Spinal cord (tissue), 10 donors: ENCODE data around the gene NUPR2. TPM values are rescaled to one million over a fixed set of nuclear protein-coding genes. Genes with fewer than 3 reads are reported as not detected.
"Not testable (repeated sequence)": the region's sequence is repeated elsewhere in the genome, so short reads cannot be mapped to it uniquely, and the experiment has no call there.

ENCODE experiments used
- DNase-seq, 6 donors: peaks; one replicate each; pipeline versions ENCODE4 v3.0.0 to v3.0.0-alpha.2; 2013 to 2015; ENCODE audit warnings: low spot score in 6 of 6, low read depth in 4 of 6
- H3K27ac ChIP-seq: one replicate; pipeline ENCODE4 v1.5.1; 2013; ENCODE audit warnings: low read depth, low read length, control low read depth
- H3K27me3 ChIP-seq: one replicate; pipeline ENCODE4 v1.6.1; 2013; ENCODE audit warnings: low read length; ENCODE audit not compliant: control insufficient read depth, insufficient read depth
- H3K36me3 ChIP-seq: one replicate; pipeline ENCODE4 v1.6.1; 2013; ENCODE audit warnings: low read length; ENCODE audit not compliant: control insufficient read depth, insufficient read depth
- H3K4me1 ChIP-seq: one replicate; pipeline ENCODE4 v1.6.1; 2013; ENCODE audit warnings: low read length; ENCODE audit not compliant: control insufficient read depth, insufficient read depth
- H3K4me3 ChIP-seq: one replicate; pipeline ENCODE4 v1.5.1; 2013; ENCODE audit warnings: low read depth, low read length, control low read depth
- H3K9me3 ChIP-seq: one replicate; pipeline ENCODE4 v1.6.1; 2013; ENCODE audit warnings: low read length; ENCODE audit not compliant: control insufficient read depth, insufficient read depth
- WGBS: methylation state at CpG from one replicate; pipeline ENCODE4 v1.1.5; 2013; ENCODE audit warnings: missing lambda C conversion rate; ENCODE audit not compliant: insufficient coverage; 5-methylcytosine and 5-hydroxymethylcytosine counted together
- polyA plus RNA-seq, 2 donors: library from polyadenylated mRNA; unstranded; fragments of 120-200 nt; gene quantifications; one replicate each; pipeline ENCODE4 v1.2.1, GENCODE V29; 2013; ENCODE audit not compliant: insufficient read length in 2 of 2
- total RNA-seq, 2 donors: library from RNA; depleted of rRNA in 1 of 2; stranded (reverse); fragments of 120-200 nt in 1 of 2; fragments of >200 nt in 1 of 2; gene quantifications; one replicate each; pipeline versions ENCODE4 v1.2.3 to v1.2.4, GENCODE V29; 2013 to 2014
- donor health status: healthy.

The NUPR2 gene
- total and polyA plus RNA-seq, 4 donors: 0.50 to 1.7 (median 1.5) TPM

DNA sequence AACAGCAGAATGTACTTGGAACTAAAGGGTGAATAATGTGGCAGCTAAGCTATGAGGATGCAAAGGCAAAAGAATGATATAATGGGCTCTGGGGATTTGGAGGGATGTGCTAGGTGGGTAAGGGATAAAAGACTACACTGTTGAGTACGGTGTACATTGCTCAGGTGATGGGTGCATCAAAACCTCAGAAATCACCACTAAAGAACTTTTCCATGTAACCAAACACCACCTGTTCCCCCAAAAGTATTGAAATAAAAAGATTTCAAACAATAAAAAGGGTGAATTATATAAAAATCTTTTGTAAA, 8.3 kb downstream of the NUPR2 start:
- no CpG with 5 or more reads among the region's 1 CpG for WGBS
- H3K4me1 ChIP-seq: peaks cover 10% of the 10 kb centered on the region
- H3K27me3 ChIP-seq: no peaks in the 10 kb centered on the region
- H3K4me3 ChIP-seq: no peak overlapping the region
- no peaks in the 10 kb centered on the region for H3K9me3 ChIP-seq
- no peak for DNase-seq
- no peak overlapping the region for H3K27ac ChIP-seq
- H3K36me3 ChIP-seq: peaks cover 13% of the 10 kb centered on the region

DNA sequence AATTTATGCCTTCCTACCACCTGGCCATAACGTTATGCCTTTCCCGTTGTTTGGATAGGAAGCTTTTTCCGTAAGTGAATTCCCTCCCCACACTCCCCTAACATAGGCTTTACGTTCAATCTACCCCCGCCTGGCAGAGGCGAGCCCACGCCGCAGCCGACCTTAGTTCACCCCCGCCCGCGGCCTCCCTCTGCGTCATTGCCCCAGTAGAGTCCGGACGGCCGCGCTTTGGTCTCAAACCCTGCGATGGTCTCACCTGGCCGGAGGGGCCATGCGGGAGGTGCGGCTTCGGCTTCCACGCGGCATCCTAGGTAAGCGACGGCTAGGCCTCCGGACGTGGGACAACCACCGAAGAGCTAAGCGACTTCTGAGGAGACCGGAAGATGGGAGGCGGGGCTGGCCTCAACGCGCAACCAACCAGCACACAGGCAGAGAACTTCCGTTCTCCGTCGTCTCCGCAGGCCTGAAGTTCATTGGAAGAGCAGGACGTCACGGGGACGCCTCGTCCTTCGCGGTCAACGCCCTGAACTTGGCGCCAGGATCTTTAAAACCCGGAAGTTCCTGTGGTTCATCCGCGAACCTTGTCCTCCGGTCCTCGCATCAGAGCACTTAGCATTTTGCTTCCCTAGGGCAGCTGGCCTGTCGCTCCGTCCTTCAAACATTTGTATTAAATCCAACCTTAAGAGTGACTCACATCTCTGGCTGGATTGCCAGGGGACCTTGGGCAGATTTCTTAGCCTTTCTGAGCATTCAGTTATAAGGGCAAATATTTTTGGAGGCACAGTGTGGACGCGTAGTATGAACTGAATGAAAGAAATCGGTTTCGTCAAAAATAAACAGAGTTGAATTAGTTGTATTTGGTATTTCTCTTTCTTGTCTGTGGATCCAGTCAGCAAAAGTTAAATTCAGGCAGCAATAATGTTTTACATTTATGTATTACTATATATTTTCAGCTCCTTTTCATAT, 9.8 kb downstream of the NUPR2 start, which contains the start of gene CHCHD2:
Gene CHCHD2 (minus strand): TSS at position 369 of the 966 bp plus-strand sequence. CDS start 63 bp downstream, at position 306.
- no peaks in the 10 kb centered on the region for H3K9me3 ChIP-seq
- WGBS: 0% methylated on average over 50 of the region's 57 CpGs
- H3K4me3 ChIP-seq: peak within 1 kb of the TSS; percentile 90
- H3K36me3 ChIP-seq: peaks cover 20% of the 10 kb centered on the region
- peaks cover 10% of the 10 kb centered on the region for H3K4me1 ChIP-seq
- peak; percentile 90 to 100 (median 98) for DNase-seq
- H3K27ac ChIP-seq: peak within 1 kb of the TSS; percentile 71
- H3K27me3 ChIP-seq: no peaks in the 10 kb centered on the region

DNA sequence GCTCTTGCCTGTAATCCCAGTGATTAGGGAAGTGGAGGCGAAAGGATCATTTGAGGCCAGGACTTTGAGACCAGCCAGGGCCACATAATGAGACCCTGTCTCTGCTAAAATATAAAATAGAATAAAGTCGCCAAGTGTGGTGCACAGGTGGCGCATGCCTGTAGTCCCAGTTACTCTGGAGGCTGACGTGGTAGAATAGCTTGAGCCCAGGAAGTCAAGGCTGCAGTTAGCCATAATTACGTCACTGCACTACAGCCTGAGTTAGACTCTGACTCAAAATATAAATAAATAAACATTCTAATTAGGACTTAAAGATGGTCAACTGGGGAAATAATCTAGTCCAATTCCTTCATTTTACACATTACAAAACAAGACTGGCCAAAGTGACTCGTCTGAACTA, 10.7 kb downstream of the NUPR2 start:
- H3K27ac ChIP-seq: peak overlapping the region; percentile 71
- H3K4me3 ChIP-seq: peak overlapping the region; percentile 90
- WGBS: 41% methylated on average over 4 of the region's 6 CpGs
- peaks cover 27% of the 10 kb centered on the region for H3K36me3 ChIP-seq
- DNase-seq: peak in 1 of 6 donors; percentile 27
- H3K4me1 ChIP-seq: peaks cover 10% of the 10 kb centered on the region
- H3K27me3 ChIP-seq: no peaks in the 10 kb centered on the region
- H3K9me3 ChIP-seq: no peaks in the 10 kb centered on the region

DNA sequence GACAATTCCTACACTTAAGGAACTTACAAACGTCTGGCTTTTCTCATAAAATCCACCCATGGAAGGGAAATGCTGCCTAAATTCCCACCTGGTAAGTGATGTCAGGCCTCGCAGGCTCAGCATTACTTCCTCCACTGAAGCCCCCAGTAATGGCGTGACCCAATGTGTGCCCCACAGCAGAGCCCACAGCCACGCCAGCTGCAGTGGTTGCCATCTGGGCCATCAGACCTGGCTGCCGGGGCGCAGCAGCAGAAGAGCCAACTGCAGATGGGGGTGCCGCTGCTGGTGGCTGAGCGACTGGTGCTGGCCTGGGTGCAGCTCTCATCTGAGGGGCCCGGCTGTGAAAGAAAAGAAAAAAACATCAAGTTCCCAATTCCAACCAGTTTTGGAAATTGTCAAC, 12.1 kb downstream of the NUPR2 start:
- WGBS: 81% methylated on average over 3 of the region's 9 CpGs

DNA sequence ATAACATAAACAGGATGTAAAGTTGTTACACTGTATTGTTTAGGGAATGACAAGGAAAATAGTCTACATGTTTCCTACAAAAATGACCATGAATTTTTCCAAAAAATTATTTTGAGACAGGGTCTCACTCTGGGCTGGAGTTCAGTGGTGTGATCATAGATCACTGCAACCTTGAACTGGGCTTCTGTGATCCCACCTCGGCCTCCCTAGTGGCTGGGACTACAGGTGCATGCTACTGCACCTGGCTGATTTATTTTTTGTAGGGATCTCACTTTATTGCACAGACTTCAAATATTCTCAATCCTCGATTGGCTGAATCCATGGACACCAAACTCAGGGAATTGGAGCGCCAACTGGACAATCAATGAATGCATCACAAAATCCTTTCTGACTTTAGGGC, 16.6 kb downstream of the NUPR2 start:
- Histone ChIP-seq H3K27ac (no peak overlapping the region), H3K27me3 (no peaks in the 10 kb centered on the region), H3K4me3 (no peak overlapping the region), H3K36me3 (peaks cover 42% of the 10 kb centered on the region), H3K4me1 (peaks cover under 1% of the 10 kb centered on the region), H3K9me3 (no peaks in the 10 kb centered on the region)
- DNase-seq: no peak
- WGBS: 100% methylated on average over 3 of the region's 3 CpGs

More for the DNA sequence above, 12.1 kb downstream of the NUPR2 start:
- not testable (repeated sequence) for H3K27ac ChIP-seq, H3K4me3 ChIP-seq, DNase-seq, H3K9me3 ChIP-seq, H3K27me3 ChIP-seq
- Histone ChIP-seq H3K4me1 (peaks cover 10% of the 10 kb centered on the region), H3K36me3 (peaks cover 34% of the 10 kb centered on the region)

DNA sequence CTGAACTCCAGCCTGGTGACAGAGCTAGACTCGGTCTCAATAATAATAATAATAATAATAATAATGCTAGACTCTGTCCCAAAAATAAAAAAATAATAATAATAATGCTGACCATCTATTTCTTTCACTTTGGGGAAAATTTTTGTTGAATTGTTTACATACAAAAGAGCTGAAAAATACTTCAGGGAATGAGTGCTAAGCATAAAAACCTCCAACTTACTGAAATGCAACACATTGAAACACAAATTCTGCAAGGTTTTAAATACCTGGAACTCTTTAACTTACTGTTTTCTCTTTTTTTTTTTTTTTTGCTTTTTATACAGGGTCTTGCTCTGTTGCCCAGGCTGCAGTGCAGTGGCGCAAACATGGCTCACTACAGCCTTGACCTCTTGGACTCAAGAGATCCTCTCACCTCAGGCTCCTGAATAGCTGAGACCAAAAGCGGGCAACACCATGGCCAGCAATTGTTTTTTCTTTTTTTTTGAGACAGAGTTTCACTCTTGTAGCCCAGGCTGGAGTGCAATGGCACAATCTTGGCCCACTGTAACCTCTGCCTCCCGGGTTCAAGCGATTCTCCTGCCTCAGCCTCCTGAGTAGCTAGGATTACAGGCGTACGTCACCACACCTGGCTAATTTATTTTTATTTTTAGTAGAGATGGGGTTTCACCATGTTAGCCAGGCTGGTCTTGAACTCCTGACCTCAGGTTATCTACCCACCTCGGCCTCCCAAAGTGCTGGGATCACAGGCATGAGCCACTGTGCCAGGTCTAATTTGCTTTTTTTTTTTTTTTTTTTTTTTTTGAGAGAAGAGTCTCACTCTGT, 17.8 kb downstream of the NUPR2 start:
- H3K4me1 ChIP-seq, H3K4me3 ChIP-seq, H3K27me3 ChIP-seq, H3K27ac ChIP-seq, DNase-seq, H3K9me3 ChIP-seq: not testable (repeated sequence)
- H3K36me3 ChIP-seq: peaks cover 35% of the 10 kb centered on the region
- WGBS: 100% methylated on average over 2 of the region's 8 CpGs

DNA sequence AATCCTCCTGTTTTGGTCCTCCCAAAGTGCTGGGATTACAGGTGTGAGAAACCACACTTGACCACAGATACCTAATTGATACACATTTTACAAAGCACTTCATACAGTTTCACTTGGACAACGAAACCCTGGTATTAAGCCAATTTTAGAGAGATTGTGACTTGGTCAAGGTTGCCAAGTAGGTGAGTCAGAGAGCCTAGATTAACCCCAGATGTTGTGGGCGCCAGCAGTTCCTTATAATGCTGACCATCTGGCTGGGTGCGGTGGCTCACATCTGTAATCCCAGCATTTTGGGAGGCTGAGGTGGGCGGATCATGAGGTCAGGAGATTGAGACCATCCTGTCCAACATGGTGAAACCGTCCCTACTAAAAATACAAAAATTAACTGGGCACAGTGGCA, 18.5 kb downstream of the NUPR2 start:
- peaks cover 28% of the 10 kb centered on the region for H3K36me3 ChIP-seq
- peaks cover 7% of the 10 kb centered on the region for H3K4me1 ChIP-seq
- H3K9me3 ChIP-seq: no peaks in the 10 kb centered on the region
- no peak for DNase-seq
- H3K27me3 ChIP-seq: no peaks in the 10 kb centered on the region
- 89% methylated on average over 3 of the region's 5 CpGs for WGBS
- H3K27ac ChIP-seq: no peak overlapping the region
- H3K4me3 ChIP-seq: no peak overlapping the region

DNA sequence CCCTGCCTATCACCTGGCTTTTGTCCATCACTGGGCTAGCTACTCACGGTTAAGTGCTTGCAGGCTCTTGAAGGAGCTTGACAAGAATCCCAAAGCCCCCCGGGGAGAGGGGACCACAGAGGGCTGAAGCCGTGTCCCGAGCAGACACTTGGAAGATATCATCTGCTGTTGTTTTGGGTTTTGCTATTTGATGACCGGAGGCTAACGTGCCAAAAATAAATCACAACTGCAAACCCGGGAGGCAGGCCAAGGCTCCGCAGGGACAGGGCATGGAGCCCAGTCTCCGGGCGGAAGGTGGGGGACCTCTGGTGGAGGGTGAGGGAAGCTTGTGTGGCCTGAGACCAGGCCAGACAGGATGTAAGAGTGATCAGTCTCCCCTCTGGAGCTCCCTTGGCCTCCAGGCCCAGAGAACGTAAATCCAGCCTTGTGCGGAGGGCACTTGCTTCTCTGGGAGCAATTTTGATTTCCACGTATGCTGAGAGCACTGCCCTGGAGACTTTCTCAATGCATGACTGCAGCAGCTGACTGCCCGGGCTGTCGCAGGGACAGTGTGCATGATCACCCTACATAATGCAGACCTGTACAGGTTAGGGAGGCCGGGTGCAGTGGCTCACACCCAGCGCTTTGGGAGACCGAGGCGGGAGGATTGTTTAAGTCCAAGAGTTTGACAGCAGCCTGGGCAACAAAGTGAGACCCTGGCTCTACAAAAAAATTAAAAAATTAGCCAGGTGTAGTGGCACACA, 23.3 kb downstream of the NUPR2 start, which contains the start of gene PHKG1:
Gene PHKG1 (minus strand): TSS at position 164 of the 743 bp plus-strand sequence. CDS start 4,011 bp downstream, outside the sequence.
- WGBS: 30% methylated on average over 14 of the region's 19 CpGs
- no peaks in the 10 kb centered on the region for H3K9me3 ChIP-seq
- peak in 4 of 6 donors; percentile 38 to 88 (median 51) for DNase-seq
- peaks cover 17% of the 10 kb centered on the region for H3K36me3 ChIP-seq
- H3K27ac ChIP-seq: peak within 1 kb of the TSS; percentile 78
- H3K4me3 ChIP-seq: no peak within 1 kb of the TSS
- H3K27me3 ChIP-seq: no peaks in the 10 kb centered on the region
- peaks cover 31% of the 10 kb centered on the region for H3K4me1 ChIP-seq

DNA sequence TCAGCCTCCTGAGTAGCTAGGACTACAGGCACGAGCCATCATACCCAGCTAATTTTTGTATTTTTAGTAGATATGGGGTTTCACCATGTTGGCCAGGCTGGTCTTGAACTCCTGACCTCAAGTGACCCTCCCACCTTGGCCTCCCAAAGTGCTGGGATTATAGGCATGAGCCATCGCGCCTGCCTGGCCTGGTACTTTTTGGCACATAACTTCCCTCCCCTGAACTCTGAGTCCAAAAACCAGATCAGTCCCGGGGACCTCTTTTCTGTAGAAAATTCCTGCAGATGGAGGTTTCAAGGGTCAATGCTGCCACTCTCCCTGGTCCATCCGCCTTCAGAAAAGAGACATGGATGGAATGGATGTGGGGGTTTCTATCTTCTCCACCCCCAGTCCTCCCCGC, 23.8 kb downstream of the NUPR2 start:
- H3K27me3 ChIP-seq, DNase-seq, H3K9me3 ChIP-seq, H3K4me3 ChIP-seq: not testable (repeated sequence)
- WGBS: 60% methylated on average over 1 of the region's 6 CpGs
- Histone ChIP-seq H3K36me3 (peaks cover 23% of the 10 kb centered on the region), H3K4me1 (peaks cover 31% of the 10 kb centered on the region), H3K27ac (peak overlapping the region; percentile 78)
